ENCODE measurements around the gene HIVEP1. TPM values are rescaled to one million over a fixed set of nuclear protein-coding genes. Genes with fewer than 3 reads are reported as not detected.

HIVEP1 gene
- total RNA-seq, 2 donors from 2014 or later, result 12.5 to 15.2 TPM

- H3K4me3 ChIP-seq, result no peak overlapping the region
- 47 to 53% methylated on average over 5 of the region's 5 CpGs for WGBS, 2 donors
- H3K36me3 ChIP-seq (replicated peaks in 1 of 2; ENCODE audit: insufficient read depth in 1 of 2, low read depth in 2 of 2), result no peaks in the 10 kb centered on the region
- H3K27ac ChIP-seq, result no peak overlapping the region
- no peaks in the 10 kb centered on the region for H3K9me3 ChIP-seq
- no peaks in the 10 kb centered on the region for H3K27me3 ChIP-seq
- ATAC-seq (peak; percentile 62), DNase-seq (peak; percentile 29 to 67 (median 46))
- H3K4me1 ChIP-seq, result peaks cover 15% of the 10 kb centered on the region
- intact Hi-C loops (cut with DNase I), result no loop called here
- TF ChIP-seq CTCF (IDR thresholded peaks at IDR 0.05), result no peak
- TF ChIP-seq POLR2A (IDR thresholded peaks at IDR 0.05), result no peak
Observed at GRCh38 chr6:12058172-12058961, 46.3 kb downstream of the HIVEP1 start.

DNA sequence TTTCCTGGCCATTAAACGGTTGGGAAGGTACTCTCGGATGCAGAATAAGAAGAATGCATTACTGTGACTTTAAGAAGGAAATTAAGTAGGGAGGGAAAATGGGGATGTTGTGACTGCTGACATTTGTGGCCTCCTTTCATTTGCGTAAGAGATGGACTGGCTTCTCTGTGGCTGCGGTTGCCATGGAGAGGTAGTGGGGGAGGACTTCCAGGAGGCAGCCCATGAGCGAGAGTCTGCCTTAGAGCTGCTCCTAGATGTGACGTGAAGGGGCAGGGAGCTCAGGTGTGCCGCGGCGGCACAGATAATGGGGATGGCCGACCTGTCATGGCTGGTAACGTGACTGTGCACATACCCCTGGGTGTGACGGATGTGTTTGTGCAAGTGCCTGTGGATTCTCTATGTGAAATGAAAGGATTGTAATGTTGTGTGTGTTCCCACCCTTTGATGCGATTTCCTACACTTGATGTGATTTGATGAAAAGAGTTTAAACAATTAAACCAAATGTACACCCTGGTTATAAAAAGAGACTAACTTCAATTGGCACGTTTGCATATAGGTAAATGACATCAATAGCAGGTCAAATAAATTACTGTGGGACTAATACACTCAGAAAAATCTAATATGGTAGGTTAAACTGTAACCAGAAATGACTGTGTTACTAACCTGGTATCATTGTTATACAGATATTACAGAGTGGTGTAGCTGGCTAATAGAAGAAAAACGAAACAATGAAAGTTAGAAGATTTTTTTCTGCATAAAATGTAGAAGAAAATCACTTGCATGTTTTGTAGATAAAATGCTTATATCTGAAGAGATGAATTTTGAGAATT is 48.9 kb downstream of the HIVEP1 start:
- peak; percentile 69 for ATAC-seq

DNA sequence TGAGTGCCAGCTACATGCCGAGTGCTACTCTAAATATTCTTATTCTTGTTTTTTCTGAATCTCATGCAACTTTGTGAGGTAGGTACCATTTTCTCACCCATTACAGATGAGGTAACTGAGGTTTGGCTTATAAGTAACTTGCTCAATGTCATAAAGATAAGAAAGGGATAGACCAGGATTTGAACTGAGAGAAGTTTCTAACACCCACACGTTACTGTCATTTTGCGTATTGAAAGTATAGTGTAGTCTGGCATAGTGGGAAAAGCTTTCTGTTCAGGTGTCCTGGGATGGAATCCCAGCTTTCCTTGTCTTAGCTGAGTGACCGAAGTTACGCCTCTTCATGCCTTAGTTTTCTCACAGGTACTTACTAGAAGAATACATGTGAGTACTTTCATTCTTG is 50.5 kb downstream of the HIVEP1 start:
- no peaks in the 10 kb centered on the region for H3K27me3 ChIP-seq
- TF ChIP-seq CTCF (IDR thresholded peaks at IDR 0.05), result no peak
- no peak for TF ChIP-seq POLR2A (IDR thresholded peaks at IDR 0.05)
- no peak overlapping the region for H3K4me3 ChIP-seq
- DNase-seq, result no peak
- H3K36me3 ChIP-seq (replicated peaks in 1 of 2; ENCODE audit: insufficient read depth in 1 of 2, low read depth in 2 of 2), result no peaks in the 10 kb centered on the region
- no peak for ATAC-seq
- H3K4me1 ChIP-seq, result peaks cover 26% of the 10 kb centered on the region
- no peak overlapping the region for H3K27ac ChIP-seq
- intact Hi-C loops (cut with DNase I), result no loop called here
- WGBS, 2 donors, result 96 to 97% methylated on average over 5 of the region's 5 CpGs
- H3K9me3 ChIP-seq, result no peaks in the 10 kb centered on the region

More for the DNA sequence above, 48.9 kb downstream of the HIVEP1 start:
- Histone ChIP-seq H3K4me3 (no peak overlapping the region), H3K9me3 (no peaks in the 10 kb centered on the region), H3K27me3 (no peaks in the 10 kb centered on the region), H3K4me1 (peaks cover 21% of the 10 kb centered on the region), H3K27ac (no peak overlapping the region), H3K36me3 (replicated peaks in 1 of 2; ENCODE audit: insufficient read depth in 1 of 2, low read depth in 2 of 2) (no peaks in the 10 kb centered on the region)
- 24 to 29% methylated on average over 9 to 15 of the region's 15 CpGs for WGBS, 2 donors
- peak in 1 of 3 donors; percentile 22 for TF ChIP-seq POLR2A (IDR thresholded peaks at IDR 0.05)
- no peak for TF ChIP-seq CTCF (IDR thresholded peaks at IDR 0.05)
- peak; percentile 30 to 79 (median 60) for DNase-seq
- intact Hi-C loops (cut with DNase I), result no loop called here

- H3K27me3 ChIP-seq, result no peaks in the 10 kb centered on the region
- H3K4me3 ChIP-seq, result no peak overlapping the region
- intact Hi-C loops (cut with DNase I), result no loop called here
- H3K9me3 ChIP-seq, result no peaks in the 10 kb centered on the region
- WGBS, 2 donors, result 82 to 86% methylated on average over 4 of the region's 4 CpGs
- no peak for ATAC-seq
- TF ChIP-seq POLR2A (IDR thresholded peaks at IDR 0.05), result no peak
- no peak for TF ChIP-seq CTCF (IDR thresholded peaks at IDR 0.05)
- H3K4me1 ChIP-seq, result peaks cover 18% of the 10 kb centered on the region
- no peaks in the 10 kb centered on the region for H3K36me3 ChIP-seq (replicated peaks in 1 of 2; ENCODE audit: insufficient read depth in 1 of 2, low read depth in 2 of 2)
- no peak for DNase-seq
- H3K27ac ChIP-seq, result no peak overlapping the region
Observed at GRCh38 chr6:12064131-12064530, 52.0 kb downstream of the HIVEP1 start.

All from body of pancreas (tissue), 4 donors.